ENCODE results near the gene OR2F2.

OR2F2 gene

DNA sequence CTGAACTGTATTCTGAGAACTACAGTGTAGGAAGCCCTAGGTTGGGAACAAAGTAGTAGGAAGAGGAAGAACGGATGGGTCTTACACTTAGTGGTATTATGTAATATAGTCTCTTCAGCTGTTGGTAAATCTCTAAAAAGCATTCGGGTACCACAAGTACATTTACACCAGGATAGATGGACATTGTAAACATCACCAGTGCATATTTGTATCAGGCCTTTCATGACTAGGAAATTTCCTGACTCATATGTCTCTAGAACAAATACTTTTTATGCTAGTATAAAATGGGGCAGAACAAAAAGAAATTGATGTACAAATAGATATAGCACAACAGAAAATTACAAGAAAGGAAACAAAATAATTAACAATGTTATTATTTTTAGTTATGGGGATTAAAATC lies 43.6 kb downstream of the OR2F2 start:
- DNase-seq (ENCODE audit: low read depth, low spot score): no peak

DNA sequence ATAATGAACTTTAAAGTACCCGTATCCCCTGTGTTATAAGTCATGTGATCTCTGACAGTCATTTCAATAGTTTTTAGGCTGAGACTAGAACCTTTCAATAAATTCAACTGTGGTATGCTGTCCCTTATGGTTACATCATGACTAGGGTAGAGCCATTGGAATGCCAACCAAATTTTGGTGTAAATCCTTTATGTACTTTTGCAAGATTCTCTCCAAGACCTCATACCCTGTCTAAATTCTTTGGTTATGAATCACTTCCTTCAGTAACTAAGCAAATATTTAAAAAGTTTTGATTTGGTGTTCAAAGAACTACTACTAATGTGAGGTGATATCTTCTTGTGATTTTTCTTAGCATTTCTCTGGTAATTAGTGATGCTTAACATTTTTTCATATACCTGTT lies 44.3 kb downstream of the OR2F2 start:
- DNase-seq (ENCODE audit: low read depth, low spot score): no peak

DNA sequence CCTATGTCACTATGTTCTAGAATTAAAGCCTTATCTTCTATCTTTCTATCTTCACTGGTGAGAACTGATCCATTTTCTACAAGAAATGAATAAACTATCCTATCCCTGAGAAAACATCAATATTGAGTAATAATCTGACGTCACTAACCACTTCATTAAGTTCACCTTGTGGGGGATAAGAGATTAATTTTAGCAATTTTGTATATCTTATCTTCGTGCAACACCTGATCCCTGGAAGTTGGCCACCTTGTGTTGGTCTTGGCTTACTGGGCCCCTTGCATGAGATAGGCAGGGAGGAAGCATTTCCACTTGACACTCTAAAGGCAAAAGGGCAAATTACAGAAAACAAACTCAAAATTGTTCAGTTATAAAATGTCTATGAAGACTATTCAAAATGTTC lies 45.0 kb downstream of the OR2F2 start:
- no peak for DNase-seq (ENCODE audit: low read depth, low spot score)

GRCh38 chr7:143980746-143981510 lies 45.9 kb downstream of the OR2F2 start:
- DNase-seq (ENCODE audit: low read depth, low spot score): no peak

- no peak for DNase-seq (ENCODE audit: low read depth, low spot score)
Observed at GRCh38 chr7:143983960-143984359, 48.9 kb downstream of the OR2F2 start.
